Peyer's patch (tissue), 4 donors: ENCODE measurements around the gene GTF3C5.

Source experiments
- POLR2A ChIP-seq, 2 donors: fragments of 450-650 bp; IDR thresholded peaks; one replicate each; pipeline ENCODE4 v1.5.1; 2017; ENCODE audit warnings: antibody characterized with exemption in 2 of 2, mild to moderate bottlenecking in 2 of 2, moderate library complexity in 2 of 2
- TF ChIP-seq, protein P1 (sequence below), 6 experiments: fragments of 450-650 bp in 4 of 6; fragments of 200-600 bp in 2 of 6; sonication (generic) in 1 of 6; IDR thresholded peaks; one replicate each; pipeline ENCODE4 v1.5.1; 2017 to 2019; ENCODE audit warnings: antibody characterized with exemption in 6 of 6, mild to moderate bottlenecking in 3 of 6, moderate library complexity in 1 of 6

- TF ChIP-seq, protein P1, sequence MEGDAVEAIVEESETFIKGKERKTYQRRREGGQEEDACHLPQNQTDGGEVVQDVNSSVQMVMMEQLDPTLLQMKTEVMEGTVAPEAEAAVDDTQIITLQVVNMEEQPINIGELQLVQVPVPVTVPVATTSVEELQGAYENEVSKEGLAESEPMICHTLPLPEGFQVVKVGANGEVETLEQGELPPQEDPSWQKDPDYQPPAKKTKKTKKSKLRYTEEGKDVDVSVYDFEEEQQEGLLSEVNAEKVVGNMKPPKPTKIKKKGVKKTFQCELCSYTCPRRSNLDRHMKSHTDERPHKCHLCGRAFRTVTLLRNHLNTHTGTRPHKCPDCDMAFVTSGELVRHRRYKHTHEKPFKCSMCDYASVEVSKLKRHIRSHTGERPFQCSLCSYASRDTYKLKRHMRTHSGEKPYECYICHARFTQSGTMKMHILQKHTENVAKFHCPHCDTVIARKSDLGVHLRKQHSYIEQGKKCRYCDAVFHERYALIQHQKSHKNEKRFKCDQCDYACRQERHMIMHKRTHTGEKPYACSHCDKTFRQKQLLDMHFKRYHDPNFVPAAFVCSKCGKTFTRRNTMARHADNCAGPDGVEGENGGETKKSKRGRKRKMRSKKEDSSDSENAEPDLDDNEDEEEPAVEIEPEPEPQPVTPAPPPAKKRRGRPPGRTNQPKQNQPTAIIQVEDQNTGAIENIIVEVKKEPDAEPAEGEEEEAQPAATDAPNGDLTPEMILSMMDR (IDR thresholded peaks at IDR 0.05), result no peak
- no peak for TF ChIP-seq POLR2A (IDR thresholded peaks at IDR 0.05)
These were observed 23.5 kb downstream of the GTF3C5 start for GRCh38 chr9:133054194-133054890.
